CD4-positive, alpha-beta T cell treated with Interleukin-6 for 4 hours (primary cell): Measurements from ENCODE around the gene DMKN.

Experiments used
- DNase-seq: peaks from one replicate; pipeline ENCODE4 v3.0.0-alpha.2; 2020; ENCODE audit warnings: mixed read lengths

Gene DMKN

GRCh38 chr19:35521124-35521743 lies 7.8 kb upstream of the DMKN start:
- no peak for DNase-seq

DNA sequence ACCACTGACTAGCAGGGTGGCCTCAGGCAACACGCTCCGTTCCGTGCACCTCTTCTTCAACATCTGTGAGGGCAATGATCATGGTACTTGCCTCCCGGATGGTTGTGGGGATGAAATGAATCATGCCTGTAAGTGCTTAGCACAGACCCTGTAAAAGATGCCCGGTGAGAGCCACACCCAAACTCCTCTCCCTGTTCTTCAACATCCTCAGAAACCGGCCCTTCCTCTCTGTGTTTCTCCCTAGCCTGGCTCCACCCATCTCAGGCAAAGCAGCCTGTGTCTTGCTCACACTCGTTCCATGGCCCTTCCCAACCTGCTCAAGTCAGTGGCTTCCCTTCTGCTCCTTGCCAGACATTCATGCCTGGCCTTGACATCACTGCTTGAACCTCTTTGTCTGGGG lies 5.8 kb upstream of the DMKN start:
- DNase-seq, result no peak

DNA sequence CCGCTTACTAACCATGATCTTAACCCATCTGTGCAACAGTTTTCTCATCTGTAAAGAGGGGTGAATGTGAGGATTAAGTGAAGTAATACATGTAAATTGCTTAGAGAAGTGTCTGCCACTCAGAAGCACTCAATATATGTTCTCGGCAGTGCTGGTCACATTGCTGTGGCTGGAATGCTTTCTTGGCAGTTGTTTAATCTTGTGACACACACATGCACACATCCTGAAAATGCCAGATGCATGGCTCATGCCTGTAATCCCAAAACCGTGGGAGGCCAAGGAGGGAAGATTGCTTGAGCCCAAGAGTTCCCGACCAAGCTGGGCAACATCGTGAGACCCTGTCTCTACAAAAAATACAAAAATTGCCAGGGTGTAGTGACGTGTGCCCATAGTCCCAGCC lies 4.9 kb upstream of the DMKN start:
- DNase-seq, result no peak

- no peak for DNase-seq
Measured at GRCh38 chr19:35517342-35517741, 3.9 kb upstream of the DMKN start.

- no peak for DNase-seq
Measured at GRCh38 chr19:35516310-35516709, 2.9 kb upstream of the DMKN start.

- DNase-seq, result no peak
Measured at GRCh38 chr19:35514282-35514809, 897 bp upstream of the DMKN start.

- no peak for DNase-seq
Measured at GRCh38 chr19:35512831-35513627, 420 bp downstream of the DMKN start.

DNA sequence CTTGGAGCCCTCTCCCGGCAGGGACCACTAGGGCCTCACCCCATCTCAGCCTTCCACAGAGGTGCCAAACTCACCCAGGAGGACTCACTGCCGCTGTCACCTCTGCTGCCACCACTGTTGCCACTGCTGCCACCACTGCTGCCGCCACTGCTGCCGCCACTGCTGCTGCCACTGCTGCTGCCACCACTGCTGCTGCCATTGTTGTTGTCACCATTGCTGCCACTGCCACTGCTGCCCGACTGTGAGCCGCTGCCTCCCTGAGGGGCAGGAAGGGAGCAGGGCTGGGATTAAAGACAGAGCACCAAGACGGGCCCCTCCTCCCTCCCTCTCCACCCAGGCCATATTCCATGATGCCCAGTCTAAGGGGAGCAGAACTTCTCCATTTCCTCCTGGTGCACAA lies 2.1 kb downstream of the DMKN start:
- no peak for DNase-seq

DNA sequence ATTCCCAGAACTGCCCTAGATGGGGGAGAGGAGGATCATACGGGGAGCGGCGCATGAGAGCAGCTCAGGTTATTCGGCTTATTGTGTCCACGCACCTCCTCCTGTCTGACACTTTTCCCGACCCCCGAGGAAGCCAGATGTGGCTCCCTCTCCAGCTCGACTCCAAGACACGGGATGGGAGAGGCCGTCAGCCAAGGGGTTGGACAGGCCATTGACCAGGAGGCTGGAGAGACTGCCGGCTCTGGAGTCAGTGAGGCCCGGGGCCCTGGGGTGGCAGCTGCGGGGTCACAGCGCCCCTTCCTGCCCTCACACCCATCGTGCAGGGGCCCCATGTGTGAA lies 2.9 kb downstream of the DMKN start:
- no peak for DNase-seq

DNA sequence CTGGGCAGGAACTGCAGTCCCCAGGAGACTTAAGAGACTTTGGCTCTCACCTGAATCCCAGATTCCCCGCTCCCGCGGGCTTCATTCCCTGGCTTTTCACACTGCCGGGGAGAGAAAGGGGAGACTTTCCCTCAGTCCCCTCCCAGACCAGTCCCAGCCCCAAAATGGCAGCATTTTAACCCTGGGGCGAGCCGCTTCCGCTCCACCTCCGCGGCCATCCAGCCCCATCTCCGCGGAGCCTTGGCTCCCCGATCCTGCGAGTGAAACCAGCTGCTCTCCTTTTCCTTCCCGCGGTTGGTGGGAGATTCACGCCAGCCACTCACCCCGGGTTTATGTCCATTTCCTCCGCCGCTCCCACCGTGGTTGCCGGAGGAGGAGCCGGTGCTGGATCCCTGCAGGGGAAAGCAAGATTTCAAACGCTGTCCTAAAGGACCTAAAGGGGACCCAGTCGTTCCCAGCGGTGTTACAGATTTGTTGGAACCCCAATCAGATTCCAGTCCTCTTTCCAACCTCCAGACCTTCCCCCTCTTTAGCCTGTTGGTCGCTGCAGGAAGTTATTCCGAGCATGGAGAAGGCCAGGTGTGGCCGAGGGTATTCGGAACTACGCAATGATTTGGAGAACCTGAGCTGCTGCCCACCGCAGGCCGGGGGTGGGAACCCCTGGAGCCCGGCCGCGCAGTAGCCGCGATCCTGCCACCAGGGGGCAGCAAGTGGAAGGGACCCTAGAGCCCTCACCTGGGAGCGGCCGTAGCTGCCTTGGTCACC lies 3.4 kb downstream of the DMKN start:
- DNase-seq, result peak; percentile 78

GRCh38 chr19:35509018-35509652 lies 4.3 kb downstream of the DMKN start:
- peak; percentile 50 for DNase-seq

DNA sequence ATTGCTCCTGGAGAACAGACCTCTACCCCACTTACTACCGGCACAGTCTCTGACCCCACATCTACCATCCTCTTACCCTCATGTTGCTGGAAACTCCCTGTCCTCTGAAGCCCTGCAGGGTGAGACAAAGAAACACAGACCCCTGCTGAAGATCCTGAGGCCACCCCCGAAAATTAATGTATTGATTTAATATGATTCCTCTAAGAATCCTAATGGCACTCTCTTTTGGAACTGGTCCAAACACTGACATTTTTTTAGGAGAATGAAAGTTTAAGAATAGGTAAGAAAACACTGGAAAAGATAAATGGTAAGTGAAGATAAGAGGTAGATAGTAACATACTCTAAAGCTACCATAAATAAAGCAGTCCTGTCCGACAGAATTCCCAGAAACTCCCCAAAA lies 5.3 kb downstream of the DMKN start:
- no peak for DNase-seq

GRCh38 chr19:35507561-35507960 lies 5.9 kb downstream of the DMKN start:
- no peak for DNase-seq

GRCh38 chr19:35506011-35506410 lies 7.4 kb downstream of the DMKN start:
- no peak for DNase-seq

GRCh38 chr19:35502751-35503150 lies 10.7 kb downstream of the DMKN start:
- no peak for DNase-seq

GRCh38 chr19:35501684-35502083 lies 11.8 kb downstream of the DMKN start:
- DNase-seq, result no peak

GRCh38 chr19:35500611-35501010 lies 12.8 kb downstream of the DMKN start:
- no peak for DNase-seq

- no peak for DNase-seq
Measured at GRCh38 chr19:35498984-35499527, 14.4 kb downstream of the DMKN start.

DNA sequence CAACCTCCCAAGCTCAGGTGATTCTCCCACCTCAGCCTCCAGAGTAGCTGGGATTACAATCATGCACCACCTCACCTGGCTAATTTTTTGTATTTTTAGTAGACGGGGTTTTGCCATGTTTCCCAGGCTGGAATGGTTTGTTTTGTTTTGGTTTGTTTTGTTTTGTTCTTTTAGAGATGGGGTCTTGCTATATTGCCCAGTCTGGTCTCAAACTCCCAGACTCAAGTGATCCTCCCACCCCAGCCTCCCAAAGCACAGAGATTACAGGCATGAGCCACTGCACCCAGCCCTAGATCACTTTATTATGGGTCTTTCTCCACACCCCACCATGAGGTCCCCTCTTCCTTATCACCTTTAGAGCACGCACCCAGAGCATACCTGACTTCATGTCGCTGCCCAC lies 15.2 kb downstream of the DMKN start:
- no peak for DNase-seq

- no peak for DNase-seq
Measured at GRCh38 chr19:35497406-35497805, 16.0 kb downstream of the DMKN start.

- peak; percentile 75 for DNase-seq
Measured at GRCh38 chr19:35495107-35496064, 18.1 kb downstream of the DMKN start.

DNA sequence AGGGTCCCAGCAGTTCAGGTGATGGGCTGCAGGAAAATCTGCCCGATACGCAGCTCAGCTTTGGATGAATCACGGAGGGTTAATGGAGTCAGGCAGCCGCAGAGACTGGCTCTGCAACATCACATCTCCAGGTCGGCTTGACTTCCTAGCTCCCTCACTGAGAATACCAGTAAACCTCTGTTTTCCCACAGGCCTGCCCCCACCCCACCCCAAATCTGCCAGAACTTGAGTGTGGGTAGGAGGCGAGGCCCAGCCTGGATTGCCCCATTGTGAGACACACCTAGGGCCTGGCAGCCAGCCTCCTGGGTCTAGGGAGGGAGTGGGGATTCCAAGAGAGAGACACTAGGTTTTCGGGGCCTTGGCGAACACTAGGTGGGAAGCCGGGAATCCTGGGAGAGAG lies 19.5 kb downstream of the DMKN start:
- DNase-seq, result no peak
